GM18867 (cell line): Measurements from ENCODE around the gene GAS2L1.
"Not testable (repeated sequence)": the region's sequence is repeated elsewhere in the genome, so short reads cannot be mapped to it uniquely, and the experiment has no call there.

Experiments
- ATAC-seq: cut with Tn5 transposase; IDR thresholded peaks from one replicate; pipeline ENCODE4 v1.9.1; 2021; ENCODE audit warnings: mild to moderate bottlenecking, moderate library complexity; ENCODE audit not compliant: unreplicated experiment

Gene GAS2L1

GRCh38 chr22:29340566-29340965 lies 34.1 kb downstream of the GAS2L1 start:
- ATAC-seq = no peak

GRCh38 chr22:29341056-29341848 lies 34.8 kb downstream of the GAS2L1 start:
- no peak for ATAC-seq

DNA sequence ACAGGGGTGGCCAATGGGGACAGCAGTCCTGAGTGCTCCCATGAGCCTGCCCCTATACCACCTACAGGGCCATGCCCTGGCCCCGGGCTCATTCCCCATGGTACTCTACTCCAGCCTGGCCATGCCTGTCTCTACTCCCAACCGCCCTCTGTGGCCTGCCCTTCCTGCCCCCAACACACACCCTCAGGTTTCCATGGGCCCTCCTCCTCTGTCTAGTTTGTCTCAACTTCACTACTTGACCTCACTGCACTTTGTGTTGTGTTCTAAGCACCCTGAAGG lies 35.3 kb downstream of the GAS2L1 start:
- ATAC-seq = no peak

GRCh38 chr22:29342177-29342576 lies 35.7 kb downstream of the GAS2L1 start:
- no peak for ATAC-seq

GRCh38 chr22:29342577-29343312 lies 36.3 kb downstream of the GAS2L1 start:
- ATAC-seq = no peak

GRCh38 chr22:29343313-29343805 lies 36.9 kb downstream of the GAS2L1 start:
- no peak for ATAC-seq

DNA sequence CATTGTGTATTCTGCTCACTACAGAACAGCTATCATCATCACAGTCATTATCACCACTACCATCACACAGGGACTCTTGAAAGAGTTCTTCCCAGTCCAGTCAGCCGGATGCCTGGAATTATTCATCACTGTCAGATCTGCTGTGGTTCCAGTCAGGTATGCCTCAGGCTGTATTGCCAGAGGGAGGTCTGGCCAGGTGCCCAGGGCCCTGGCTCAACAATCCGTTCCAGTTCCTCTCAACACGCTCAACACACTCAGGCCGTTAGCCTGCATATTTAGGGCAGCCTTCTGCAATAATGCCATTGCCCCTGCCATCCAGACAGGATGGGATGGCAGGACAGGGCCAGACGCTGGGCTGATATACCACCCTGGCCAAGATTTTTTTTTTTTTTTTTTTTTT lies 37.7 kb downstream of the GAS2L1 start:
- ATAC-seq = no peak

GRCh38 chr22:29344889-29345288 lies 38.4 kb downstream of the GAS2L1 start:
- ATAC-seq = not testable (repeated sequence)

DNA sequence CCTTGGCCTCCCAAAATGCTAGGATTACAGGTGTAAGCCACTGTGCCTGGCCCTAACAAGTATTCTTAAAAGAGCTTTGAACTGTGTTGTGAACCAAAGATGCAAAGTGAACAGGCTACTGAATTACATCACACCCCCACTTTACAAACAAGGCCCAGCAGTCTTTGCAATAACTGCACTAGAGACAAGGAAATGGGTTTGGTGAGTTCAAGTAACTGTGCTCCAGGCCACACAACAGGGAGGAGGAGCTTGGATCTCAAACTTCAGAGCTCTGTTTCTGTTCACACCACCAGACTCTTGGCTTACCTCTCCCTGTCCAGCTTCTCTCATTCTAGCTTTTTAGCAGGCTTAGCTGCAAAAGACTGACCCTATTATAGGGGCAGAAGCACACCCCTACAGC lies 39.5 kb downstream of the GAS2L1 start:
- no peak for ATAC-seq

DNA sequence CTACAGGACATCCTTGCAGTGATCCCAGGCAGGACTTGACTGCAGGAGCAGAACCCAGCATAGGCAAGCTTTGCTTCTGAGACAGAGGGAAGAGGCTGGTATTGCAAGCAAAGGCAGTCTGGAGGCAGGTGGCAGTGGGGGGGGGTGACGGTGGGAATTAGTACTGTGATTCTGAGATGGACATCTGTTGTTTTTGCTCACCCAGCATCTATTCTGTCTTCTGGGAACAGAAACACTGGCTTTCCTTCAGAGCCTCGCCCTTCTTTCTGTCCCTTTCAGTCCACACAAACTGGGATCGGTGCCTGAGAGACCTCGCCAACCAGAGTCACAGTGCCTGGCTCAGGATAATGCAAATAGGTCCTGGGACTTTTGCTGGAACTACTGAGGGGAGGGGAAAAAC lies 40.2 kb downstream of the GAS2L1 start:
- no peak for ATAC-seq

DNA sequence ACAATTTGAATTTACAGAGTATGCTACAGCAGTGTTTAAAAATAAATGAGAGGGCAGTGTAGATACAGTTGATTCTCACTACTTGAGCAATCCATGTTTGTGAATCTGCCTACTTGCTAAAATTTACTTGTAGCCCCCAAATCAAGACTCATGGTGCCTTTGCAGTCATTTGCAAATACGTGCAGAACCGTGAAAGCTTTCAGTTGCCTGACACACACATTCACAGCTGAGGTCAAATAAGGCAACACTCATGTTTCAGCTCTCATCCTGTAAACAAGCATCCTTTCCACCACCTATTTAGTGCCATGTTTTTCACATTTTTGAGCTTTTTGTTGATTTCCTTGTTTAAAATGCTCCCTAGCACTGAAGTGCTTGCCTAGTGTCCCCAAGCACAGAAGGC lies 41.6 kb downstream of the GAS2L1 start:
- no peak for ATAC-seq

DNA sequence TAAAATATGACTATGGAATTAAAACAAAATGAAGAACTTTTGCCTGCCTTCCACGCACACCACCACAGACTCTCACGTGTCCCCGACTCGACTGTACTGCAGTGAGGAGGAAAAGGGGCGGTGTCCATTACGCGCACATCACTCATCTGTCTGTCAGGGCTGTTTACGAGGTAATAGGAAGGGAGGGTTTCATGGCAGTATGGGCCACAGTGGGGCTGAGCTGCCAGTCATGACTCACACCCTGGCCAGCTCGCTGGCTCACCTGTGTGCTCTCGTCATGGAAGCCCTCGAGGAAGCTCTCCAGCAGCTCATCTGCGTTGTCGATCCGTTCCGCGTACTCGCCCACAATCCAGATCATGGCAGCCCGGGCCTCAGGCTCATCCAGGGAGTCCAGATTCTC lies 42.5 kb downstream of the GAS2L1 start:
- no peak for ATAC-seq

GRCh38 chr22:29351042-29351441 lies 44.6 kb downstream of the GAS2L1 start:
- ATAC-seq = no peak

GRCh38 chr22:29351891-29352290 lies 45.4 kb downstream of the GAS2L1 start:
- ATAC-seq = no peak

GRCh38 chr22:29352778-29353177 lies 46.3 kb downstream of the GAS2L1 start:
- ATAC-seq = no peak

DNA sequence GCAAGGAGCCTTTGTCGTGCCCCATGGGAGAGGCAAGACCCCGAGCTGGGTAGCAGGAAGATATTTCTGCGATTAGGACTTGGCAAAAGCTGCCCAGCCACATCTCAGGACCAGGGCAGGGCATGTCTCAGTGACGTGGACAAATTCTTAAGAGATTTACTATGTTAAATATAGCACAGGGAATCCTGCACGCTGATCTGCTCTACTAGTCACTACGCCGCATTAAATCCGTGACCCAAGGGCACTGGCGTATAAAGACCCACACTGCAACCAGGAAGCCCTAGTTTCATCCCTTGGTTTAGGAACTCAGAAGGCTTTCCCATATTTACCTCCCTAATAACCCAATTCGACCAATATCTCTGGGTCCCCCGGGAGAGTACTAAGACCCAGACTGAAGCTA lies 46.8 kb downstream of the GAS2L1 start:
- ATAC-seq = no peak

- no peak for ATAC-seq
These were observed 47.4 kb downstream of the GAS2L1 start for GRCh38 chr22:29353860-29354259.

DNA sequence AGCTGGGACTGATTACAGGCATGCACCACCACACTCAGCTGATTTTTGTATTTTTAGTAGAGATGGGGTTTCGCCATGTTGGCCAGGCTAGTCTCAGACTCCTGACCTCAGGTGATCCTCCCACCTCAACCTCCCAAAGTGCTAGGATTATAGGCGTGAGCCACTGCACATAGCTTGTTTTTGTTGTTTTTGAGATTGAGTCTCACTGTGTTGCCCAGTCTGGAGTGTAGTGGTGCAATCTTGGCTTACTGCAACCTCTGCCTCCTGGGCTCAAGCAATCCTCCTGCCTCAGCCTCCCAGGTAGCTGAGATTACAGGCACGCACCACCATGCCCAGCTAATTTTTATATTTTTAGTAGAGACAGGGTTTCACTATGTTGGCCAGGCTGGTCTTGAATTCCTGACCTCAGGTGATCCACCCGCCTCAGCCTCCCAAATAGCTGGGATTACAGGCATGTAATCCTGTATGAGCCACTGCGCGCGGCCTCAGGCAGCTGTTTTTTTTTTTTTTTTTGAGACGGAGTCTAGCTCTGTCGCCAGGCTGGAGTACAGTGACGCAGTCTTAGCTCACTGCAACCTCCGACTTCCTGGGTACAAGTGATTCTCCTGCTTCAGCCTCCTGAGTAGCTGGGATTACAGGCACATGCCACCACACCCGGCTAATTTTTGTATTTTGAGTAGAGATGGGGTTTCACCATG lies 50.9 kb downstream of the GAS2L1 start:
- not testable (repeated sequence) for ATAC-seq

- no peak for ATAC-seq
These were observed 53.0 kb downstream of the GAS2L1 start for GRCh38 chr22:29359469-29359868.
